OCI-LY7 (cell line): ENCODE results near the gene MROH2A. TPM values are rescaled to one million over a fixed set of nuclear protein-coding genes. Genes with fewer than 3 reads are reported as not detected.

ENCODE experiments used
- BruUV-seq: library from RNA; stranded (reverse); fragments of 400-500 nt; replicated peaks from 2 replicates; lab custom pipeline; 2021; lab: Mats Ljungman, UMichigan
- CTCF ChIA-PET: fragments of 300-600 bp; sonication (Branson Sonifier 250); formaldehyde crosslinking; loops from one replicate; lab custom pipeline; 2022; ENCODE audit warnings: antibody characterized with exemption; ENCODE audit not compliant: unreplicated experiment; lab: Charles Lee
- POLR2A ChIA-PET: fragments of 300-600 bp; sonication (Branson Sonifier 250); formaldehyde crosslinking; loops from one replicate; lab custom pipeline; 2022; ENCODE audit warnings: antibody characterized with exemption; lab: Charles Lee
- DNase-seq: peaks from one replicate; pipeline ENCODE4 v3.0.0-alpha.2; 2015; ENCODE audit warnings: low spot score
- H2AFZ ChIP-seq: fragments of 200-600 bp; sonication (generic), shearing (Covaris generic); 2 replicates; pipeline ENCODE4 v1.6.1; 2014; ENCODE audit warnings: mild to moderate bottlenecking, antibody characterized with exemption, low read length, moderate library complexity
- H3K27ac ChIP-seq: fragments of 200-600 bp; sonication (generic); 2 replicates; pipeline ENCODE4 v1.5.1; 2014; ENCODE audit warnings: mixed run types, low read depth, mild to moderate bottlenecking, moderate library complexity, low read length, inconsistent platforms; ENCODE audit not compliant: poor library complexity, severe bottlenecking
- H3K36me3 ChIP-seq: fragments of 200-600 bp; sonication (generic); 2 replicates; pipeline ENCODE4 v1.6.1; 2014; ENCODE audit warnings: mild to moderate bottlenecking, antibody characterized with exemption, low read length, moderate library complexity, mixed read lengths; ENCODE audit not compliant: insufficient read depth
- H3K4me1 ChIP-seq: fragments of 200-600 bp; sonication (generic); 2 replicates; pipeline ENCODE4 v1.5.1; 2014; ENCODE audit warnings: mild to moderate bottlenecking, low read length; ENCODE audit not compliant: insufficient read depth, poor library complexity, severe bottlenecking
- H3K4me2 ChIP-seq: fragments of 200-600 bp; sonication (generic); 2 replicates; pipeline ENCODE4 v1.6.1; 2014; ENCODE audit warnings: mild to moderate bottlenecking, low read length
- H3K4me3 ChIP-seq: fragments of 200-600 bp; sonication (generic); 2 replicates; pipeline ENCODE4 v1.5.1; 2014; ENCODE audit warnings: mild to moderate bottlenecking, low read depth, low read length; ENCODE audit not compliant: poor library complexity, severe bottlenecking
- H3K79me2 ChIP-seq: fragments of 200-600 bp; sonication (generic); 2 replicates; pipeline ENCODE4 v1.6.1; 2016; ENCODE audit warnings: low read depth, mild to moderate bottlenecking, low read length, moderate library complexity, mixed read lengths; ENCODE audit not compliant: insufficient read depth
- H3K9me2 ChIP-seq: fragments of 200-600 bp; sonication (generic); 2 replicates; pipeline ENCODE4 v1.6.1; 2016; ENCODE audit warnings: mild to moderate bottlenecking, low read length, mixed read lengths; ENCODE audit not compliant: insufficient read depth
- H3K9me3 ChIP-seq: fragments of 200-600 bp; sonication (generic); 2 replicates; pipeline ENCODE4 v1.6.1; 2014; ENCODE audit warnings: mild to moderate bottlenecking, mixed run types, low read length, mixed read lengths
- H4K20me1 ChIP-seq: fragments of 200-600 bp; sonication (generic); 2 replicates; pipeline ENCODE4 v1.6.1; 2014; ENCODE audit warnings: mild to moderate bottlenecking, antibody characterized with exemption, low read length, moderate library complexity, mixed read lengths; ENCODE audit not compliant: insufficient read depth
- EZH2phosphoT487 ChIP-seq: fragments of 200-600 bp; sonication (generic); IDR thresholded peaks from 2 replicates; pipeline ENCODE4 v1.6.1; 2018; ENCODE audit warnings: low read depth, borderline replicate concordance, mild to moderate bottlenecking, mixed run types, antibody characterized with exemption, low read length, moderate library complexity, mixed read lengths
- intact Hi-C: fragments of 100-400 bp; cut with micrococcal nuclease; formaldehyde crosslinking; loops from one replicate; pipeline ENCODE4 v1.10.0; 2022; ENCODE audit not compliant: unreplicated experiment
- total RNA-seq, 2 experiments: library from RNA; depleted of rRNA in 1 of 2; stranded (reverse); fragments of >200 nt in 1 of 2; shearing (Covaris generic) in 1 of 2; gene quantifications; 2 replicates each; pipeline ENCODE4 v1.2.3, GENCODE V29; 2014 to 2022
- TF ChIP-seq, protein P1 (sequence below): fragments of 200-600 bp; sonication (generic); conservative IDR thresholded peaks from 2 replicates; pipeline ENCODE4 v1.5.1; 2014; ENCODE audit warnings: mild to moderate bottlenecking, antibody characterized with exemption, low read length, moderate library complexity, mixed read lengths

MROH2A gene
- total RNA-seq, 2 experiments from 2014 or later, result not detected

DNA sequence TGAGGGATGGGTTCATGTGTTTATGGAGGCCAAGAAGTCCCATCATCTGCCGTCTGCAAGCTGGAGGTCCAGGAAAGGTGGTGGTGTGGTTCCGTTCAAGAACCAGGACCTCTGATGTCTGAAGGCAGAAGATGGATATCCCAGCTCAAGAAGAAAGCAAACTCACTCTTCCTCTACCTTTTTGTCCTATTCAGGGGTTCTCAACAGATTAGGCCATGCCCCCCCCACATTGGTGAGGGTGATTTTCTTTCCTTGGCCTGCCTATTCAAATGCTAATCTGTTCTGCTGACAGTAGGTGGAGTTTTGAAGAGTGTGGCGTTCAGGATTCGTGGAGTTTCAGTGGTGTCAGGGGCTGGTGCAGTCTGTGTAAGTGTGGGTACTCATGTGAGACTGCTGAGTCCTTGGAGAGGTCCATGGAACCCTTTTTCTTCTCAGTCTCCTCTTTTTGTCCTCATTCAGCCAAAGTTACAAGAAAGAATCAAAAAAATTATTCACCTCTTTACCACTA lies 84.2 kb downstream of the MROH2A start:
- no peaks in the 10 kb centered on the region for H3K36me3 ChIP-seq
- ChIA-PET CTCF (no interaction called here), POLR2A (no interaction called here)
- H4K20me1 ChIP-seq, result no peaks in the 10 kb centered on the region
- no peak overlapping the region for H3K4me3 ChIP-seq
- no peaks in the 10 kb centered on the region for H3K9me3 ChIP-seq
- H3K4me1 ChIP-seq, result no peaks in the 10 kb centered on the region
- H2AFZ ChIP-seq, result no peak overlapping the region
- no TSS peak for BruUV-seq
- H3K79me2 ChIP-seq, result no peaks in the 10 kb centered on the region
- intact Hi-C loops, result no loop called here
- TF ChIP-seq EZH2phosphoT487, result no peak
- TF ChIP-seq, protein P1, sequence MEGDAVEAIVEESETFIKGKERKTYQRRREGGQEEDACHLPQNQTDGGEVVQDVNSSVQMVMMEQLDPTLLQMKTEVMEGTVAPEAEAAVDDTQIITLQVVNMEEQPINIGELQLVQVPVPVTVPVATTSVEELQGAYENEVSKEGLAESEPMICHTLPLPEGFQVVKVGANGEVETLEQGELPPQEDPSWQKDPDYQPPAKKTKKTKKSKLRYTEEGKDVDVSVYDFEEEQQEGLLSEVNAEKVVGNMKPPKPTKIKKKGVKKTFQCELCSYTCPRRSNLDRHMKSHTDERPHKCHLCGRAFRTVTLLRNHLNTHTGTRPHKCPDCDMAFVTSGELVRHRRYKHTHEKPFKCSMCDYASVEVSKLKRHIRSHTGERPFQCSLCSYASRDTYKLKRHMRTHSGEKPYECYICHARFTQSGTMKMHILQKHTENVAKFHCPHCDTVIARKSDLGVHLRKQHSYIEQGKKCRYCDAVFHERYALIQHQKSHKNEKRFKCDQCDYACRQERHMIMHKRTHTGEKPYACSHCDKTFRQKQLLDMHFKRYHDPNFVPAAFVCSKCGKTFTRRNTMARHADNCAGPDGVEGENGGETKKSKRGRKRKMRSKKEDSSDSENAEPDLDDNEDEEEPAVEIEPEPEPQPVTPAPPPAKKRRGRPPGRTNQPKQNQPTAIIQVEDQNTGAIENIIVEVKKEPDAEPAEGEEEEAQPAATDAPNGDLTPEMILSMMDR, result no peak
- no peak for DNase-seq
- no peak overlapping the region for H3K4me2 ChIP-seq
- no peaks in the 10 kb centered on the region for H3K9me2 ChIP-seq
- H3K27ac ChIP-seq, result no peak overlapping the region

DNA sequence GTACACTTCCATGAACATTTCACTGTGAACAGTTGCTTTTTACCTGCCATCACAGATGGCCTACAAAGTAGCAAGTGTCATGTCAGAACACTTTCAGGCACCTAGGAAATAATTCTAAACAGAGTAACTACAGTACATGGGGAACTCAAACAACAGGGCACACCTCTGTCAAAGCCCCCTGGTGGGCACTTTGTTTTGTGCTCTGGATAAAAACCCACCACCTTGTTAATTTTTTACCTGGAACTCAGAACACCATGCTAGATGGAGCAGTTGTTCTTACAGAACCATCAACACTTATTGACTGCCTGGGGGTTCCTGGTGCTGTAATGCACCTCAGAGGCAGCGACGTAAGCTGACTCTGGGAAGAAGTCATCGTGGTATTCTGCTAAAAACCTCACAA lies 87.7 kb downstream of the MROH2A start:
- no peak overlapping the region for H3K4me3 ChIP-seq
- H3K36me3 ChIP-seq, result no peaks in the 10 kb centered on the region
- CTCF ChIA-PET, result no interaction called here
- no peaks in the 10 kb centered on the region for H3K9me2 ChIP-seq
- BruUV-seq, result no TSS peak
- H4K20me1 ChIP-seq, result no peaks in the 10 kb centered on the region
- DNase-seq, result peak; percentile 35
- POLR2A ChIA-PET, result interaction anchor here (1.3 kb wide), 1 partner anchor 10 kb away, joined by 5 read pairs; no protein-coding TSS in a partner anchor
- no peaks in the 10 kb centered on the region for H3K9me3 ChIP-seq
- no peaks in the 10 kb centered on the region for H3K79me2 ChIP-seq
- no peak overlapping the region for H3K27ac ChIP-seq
- H2AFZ ChIP-seq, result no peak overlapping the region
- H3K4me1 ChIP-seq, result no peaks in the 10 kb centered on the region
- intact Hi-C loops, result no loop called here
- TF ChIP-seq, protein P1, result peak; percentile 77
- TF ChIP-seq EZH2phosphoT487, result no peak
- no peak overlapping the region for H3K4me2 ChIP-seq

DNA sequence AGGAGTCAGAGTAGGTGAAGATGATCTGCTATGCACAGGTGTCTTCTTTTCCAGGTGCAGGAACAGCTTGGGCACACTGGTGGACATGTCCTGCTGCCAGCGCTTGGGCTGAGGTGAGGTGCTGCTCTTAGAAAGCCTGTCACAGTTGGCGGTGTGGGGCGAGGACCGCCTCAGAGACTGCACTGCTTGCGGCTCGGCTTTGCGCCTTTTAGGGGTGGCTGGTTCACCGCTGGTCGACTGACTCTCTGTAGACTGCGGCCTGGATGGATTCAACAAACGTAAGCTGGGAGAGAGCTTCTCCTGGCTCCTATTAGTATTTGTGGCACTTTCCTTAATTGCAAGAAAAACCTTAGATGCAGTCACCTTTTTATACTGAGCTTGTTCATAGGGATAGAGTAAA lies 88.3 kb downstream of the MROH2A start:
- Histone ChIP-seq H2AFZ (no peak overlapping the region), H3K4me2 (no peak overlapping the region), H3K4me1 (no peaks in the 10 kb centered on the region), H3K9me3 (no peaks in the 10 kb centered on the region), H3K27ac (no peak overlapping the region), H3K79me2 (no peaks in the 10 kb centered on the region), H3K9me2 (no peaks in the 10 kb centered on the region), H3K4me3 (no peak overlapping the region), H4K20me1 (no peaks in the 10 kb centered on the region), H3K36me3 (no peaks in the 10 kb centered on the region)
- DNase-seq, result no peak
- TF ChIP-seq, protein P1, result no peak
- no peak for TF ChIP-seq EZH2phosphoT487
- ChIA-PET CTCF (interaction anchor here (0.6 kb wide), 1 partner anchor 1266 kb away, joined by 5 read pairs; no protein-coding TSS in a partner anchor), POLR2A (interaction anchor here (0.6 kb wide), 1 partner anchor 14 kb away, joined by 3 read pairs; no protein-coding TSS in a partner anchor)
- no TSS peak for BruUV-seq
- intact Hi-C loops, result no loop called here
